GM23338 (cell line): ENCODE measurements around the gene CACNA2D2. TPM values are rescaled to one million over a fixed set of nuclear protein-coding genes. Genes with fewer than 3 reads are reported as not detected.

Source experiments
- ATAC-seq: fragments of 200-7000 bp; cut with Tn5 transposase; 3 replicates; pipeline ENCODE4 v1.9.1; 2020
- DNase-seq: peaks from one replicate; pipeline ENCODE4 v3.0.0-alpha.2; 2015; ENCODE audit warnings: low spot score
- H2AFZ ChIP-seq: fragments of 200-600 bp; sonication (generic); 2 replicates; pipeline ENCODE4 v1.8.0; 2016; ENCODE audit warnings: antibody characterized with exemption, mild to moderate bottlenecking, moderate library complexity
- H3F3A ChIP-seq: fragments of 200-600 bp; sonication (generic); replicated peaks from 2 replicates; pipeline ENCODE4 v1.8.0; 2017; ENCODE audit warnings: antibody characterized with exemption, mixed run types, low read depth
- H3K27ac ChIP-seq: fragments of 200-600 bp; sonication (generic); 2 replicates; pipeline ENCODE4 v1.6.1; 2016; ENCODE audit warnings: low read depth
- H3K27me3 ChIP-seq: fragments of 200-600 bp; sonication (generic); 2 replicates; pipeline ENCODE4 v1.8.0; 2016; ENCODE audit warnings: mild to moderate bottlenecking, mixed run types, moderate library complexity; ENCODE audit not compliant: insufficient read depth
- H3K36me3 ChIP-seq: fragments of 200-600 bp; sonication (generic); 2 replicates; pipeline ENCODE4 v1.8.0; 2016; ENCODE audit warnings: mild to moderate bottlenecking; ENCODE audit not compliant: insufficient read depth
- H3K4me1 ChIP-seq: fragments of 200-600 bp; sonication (generic); 2 replicates; pipeline ENCODE4 v1.8.0; 2016; ENCODE audit warnings: mild to moderate bottlenecking, moderate library complexity; ENCODE audit not compliant: insufficient read depth
- H3K4me2 ChIP-seq: fragments of 200-600 bp; sonication (generic); 2 replicates; pipeline ENCODE4 v1.7.1; 2017; ENCODE audit warnings: mixed run types
- H3K4me3 ChIP-seq: fragments of 200-600 bp; sonication (generic); 2 replicates; pipeline ENCODE4 v1.6.1; 2016; ENCODE audit warnings: mixed run types
- H3K79me2 ChIP-seq: fragments of 200-600 bp; sonication (generic); replicated peaks from 2 replicates; pipeline ENCODE4 v1.8.0; 2017; ENCODE audit warnings: mild to moderate bottlenecking; ENCODE audit not compliant: insufficient read depth
- H3K9me2 ChIP-seq: fragments of 200-600 bp; sonication (generic); 2 replicates; pipeline ENCODE4 v1.8.0; 2017; ENCODE audit not compliant: insufficient read depth
- H4K20me1 ChIP-seq: fragments of 200-600 bp; sonication (generic); replicated peaks from 2 replicates; pipeline ENCODE4 v1.8.0; 2017; ENCODE audit warnings: mild to moderate bottlenecking; ENCODE audit not compliant: insufficient read depth
- H3K27ac Mint-ChIP-seq: 2 replicates; pipeline ENCODE4 v1.8.0; 2020; ENCODE audit warnings: inconsistent platforms, mild to moderate bottlenecking, moderate library complexity, mixed read lengths
- H3K27me3 Mint-ChIP-seq: 3 replicates; pipeline ENCODE4 v1.8.0; 2022; ENCODE audit warnings: low read depth, mild to moderate bottlenecking, moderate library complexity, mixed read lengths, inconsistent platforms; ENCODE audit not compliant: insufficient read depth, poor library complexity
- H3K36me3 Mint-ChIP-seq: 3 replicates; pipeline ENCODE4 v1.8.0; 2021; ENCODE audit warnings: low read depth, mild to moderate bottlenecking, inconsistent platforms, moderate library complexity, mixed read lengths
- H3K4me1 Mint-ChIP-seq: 3 replicates; pipeline ENCODE4 v1.8.0; 2020; ENCODE audit warnings: mild to moderate bottlenecking, inconsistent platforms, mixed read lengths
- H3K4me3 Mint-ChIP-seq: 3 replicates; pipeline ENCODE4 v1.8.0; 2021; ENCODE audit warnings: moderate library complexity, mild to moderate bottlenecking, inconsistent platforms, mixed read lengths
- H3K9me3 Mint-ChIP-seq: 3 replicates; pipeline ENCODE4 v1.8.0; 2020; ENCODE audit warnings: moderate library complexity, mild to moderate bottlenecking, inconsistent platforms, mixed read lengths
- CREB1 ChIP-seq: fragments of 250-450 bp; sonication (Bioruptor Pico); IDR thresholded peaks from 2 replicates; pipeline ENCODE4 v1.5.0; 2020; ENCODE audit warnings: low read depth, mild to moderate bottlenecking, moderate library complexity
- CTCF ChIP-seq, 2 experiments: fragments of 200-600 bp in 1 of 2; sonication (generic) in 1 of 2; conservative IDR thresholded peaks; 2 replicates each; pipeline versions ENCODE4 v1.5.1 to v1.6.1; 2016 to 2017; ENCODE audit warnings: antibody characterized with exemption in 2 of 2, low read depth in 2 of 2, mild to moderate bottlenecking in 2 of 2, moderate library complexity in 1 of 2
- ETS1 ChIP-seq: IDR thresholded peaks from 2 replicates; pipeline ENCODE4 v1.6.1; 2016; ENCODE audit warnings: antibody characterized with exemption
- EZH2 ChIP-seq: fragments of 200-600 bp; sonication (generic); IDR thresholded peaks from one replicate; pipeline ENCODE4 v1.8.0; 2017; ENCODE audit warnings: antibody characterized with exemption, mild to moderate bottlenecking, low read depth; ENCODE audit not compliant: unreplicated experiment
- EZH2phosphoT487 ChIP-seq: fragments of 200-600 bp; sonication (generic); IDR thresholded peaks from one replicate; pipeline ENCODE4 v1.8.1; 2018; ENCODE audit warnings: antibody characterized with exemption; ENCODE audit not compliant: unreplicated experiment
- JUNB ChIP-seq: IDR thresholded peaks from one replicate; pipeline ENCODE4 v1.6.1; 2016; ENCODE audit warnings: antibody characterized with exemption; ENCODE audit not compliant: unreplicated experiment
- NANOG ChIP-seq: IDR thresholded peaks from 2 replicates; pipeline ENCODE4 v1.6.1; 2016; ENCODE audit warnings: antibody characterized with exemption, borderline replicate concordance
- POLR2AphosphoS5 ChIP-seq: IDR thresholded peaks from 2 replicates; pipeline ENCODE4 v1.6.1; 2016; ENCODE audit warnings: antibody characterized with exemption, low read depth
- REST ChIP-seq: IDR thresholded peaks from one replicate; pipeline ENCODE4 v1.6.1; 2018; ENCODE audit warnings: antibody characterized with exemption; ENCODE audit not compliant: unreplicated experiment
- STAT1 ChIP-seq: IDR thresholded peaks from one replicate; pipeline ENCODE4 v1.6.1; 2016; ENCODE audit warnings: antibody characterized with exemption; ENCODE audit not compliant: unreplicated experiment
- ZNF114 ChIP-seq: fragments of 250-450 bp; sonication (Bioruptor Pico); IDR thresholded peaks from 2 replicates; pipeline ENCODE4 v1.5.0; 2020; ENCODE audit warnings: mild to moderate bottlenecking, moderate library complexity
- ZNF331 ChIP-seq: fragments of 250-450 bp; sonication (Bioruptor Pico); IDR thresholded peaks from 2 replicates; pipeline ENCODE4 v1.5.0; 2020; ENCODE audit warnings: low read depth, mild to moderate bottlenecking, moderate library complexity
- ZNF462 ChIP-seq: fragments of 250-450 bp; sonication (Bioruptor Pico); IDR thresholded peaks from 2 replicates; pipeline ENCODE4 v1.5.0; 2020; ENCODE audit warnings: mild to moderate bottlenecking, moderate library complexity
- polyA plus RNA-seq: library from polyadenylated mRNA; unstranded; fragments of >200 nt; fragmentation: Nextera tagmentation; extraction: Ambion mirVana; gene quantifications from 2 replicates; pipeline ENCODE4 v1.2.1, GENCODE V29; 2016
- total RNA-seq: library from RNA; depleted of rRNA; stranded (reverse); fragments of >200 nt; shearing (Covaris generic); gene quantifications from 2 replicates; pipeline ENCODE4 v1.2.3, GENCODE V29; 2014

Gene CACNA2D2
- total and polyA plus RNA-seq, 2 experiments from 2014 or later = 4.7 to 11.4 TPM

GRCh38 chr3:50333744-50334328 lies 169.6 kb downstream of the CACNA2D2 start:
- peaks cover 16% of the 10 kb centered on the region for H3K4me1 ChIP-seq
- H3K9me2 ChIP-seq = no peaks in the 10 kb centered on the region
- peaks cover 17% of the 10 kb centered on the region for H4K20me1 ChIP-seq
- DNase-seq (no peak), ATAC-seq (no peak)
- H3K79me2 ChIP-seq = peaks cover 36% of the 10 kb centered on the region
- peaks cover 32% of the 10 kb centered on the region for H3F3A ChIP-seq
- no peak overlapping the region for H2AFZ ChIP-seq
- TF ChIP-seq EZH2phosphoT487 = no peak
- no peak for TF ChIP-seq POLR2AphosphoS5
- no peak for TF ChIP-seq NANOG
- no peak for TF ChIP-seq JUNB
- no peak for TF ChIP-seq ZNF462 (CRISPR knock-in tag)
- no peak for TF ChIP-seq ETS1
- no peak for TF ChIP-seq CTCF (conservative IDR thresholded peaks at IDR 0.05; ENCODE audit: low read depth in 2 of 2)
- no peak for TF ChIP-seq CREB1
- TF ChIP-seq STAT1 = no peak
- no peak for TF ChIP-seq ZNF331 (CRISPR knock-in tag)
- no peak for TF ChIP-seq REST
- no peak for TF ChIP-seq ZNF114 (CRISPR knock-in tag)
- TF ChIP-seq EZH2 = no peak
- Mint-ChIP-seq H3K36me3 (peaks cover 27% of the 10 kb centered on the region), H3K27me3 (peaks cover 21% of the 10 kb centered on the region), H3K4me1 (peaks cover 22% of the 10 kb centered on the region), H3K4me3 (no peak overlapping the region; the same call in 2 of the 3 replicates), H3K27ac (no peak overlapping the region), H3K9me3 (no peaks in the 10 kb centered on the region; the same call in 2 of the 3 replicates)
- H3K4me2 ChIP-seq = no peak overlapping the region
- H3K27ac ChIP-seq = no peak overlapping the region
- H3K36me3 ChIP-seq = peaks cover 8% of the 10 kb centered on the region
- peaks cover 8% of the 10 kb centered on the region for H3K27me3 ChIP-seq
- H3K4me3 ChIP-seq = no peak overlapping the region
